ENCODE measurements around the gene TRMT10B. TPM values are rescaled to one million over a fixed set of nuclear protein-coding genes. Genes with fewer than 3 reads are reported as not detected.

The TRMT10B gene
- total and polyA plus RNA-seq, 7 donors: 1.3 to 7.2 (median 2.9) TPM

- H3K27me3 ChIP-seq (ENCODE audit: insufficient read depth in 3 of 3, low read length in 2 of 3): no peaks in the 10 kb centered on the region
- intact Hi-C loops (cut with DNase I): loop anchor here in 1 of 2 donors (5.0 kb wide), 1 partner anchor 158 kb away; no protein-coding TSS in a partner anchor
These were observed 16.4 kb downstream of the TRMT10B start for GRCh38 chr9:37769995-37770394.

GRCh38 chr9:37775216-37775919, 21.8 kb downstream of the TRMT10B start:
- H3K27ac ChIP-seq: no peak overlapping the region
- intact Hi-C loops (cut with DNase I): no loop called here
- WGBS, 3 donors: 95 to 100% (median 100%) methylated on average over 1 of the region's 1 CpG
- no peak for TF ChIP-seq CTCF (IDR thresholded peaks at IDR 0.05)
- DNase-seq (no peak), ATAC-seq (no peak)
- H3K9me3 ChIP-seq: no peaks in the 10 kb centered on the region
- H3K4me3 ChIP-seq: no peak overlapping the region
- no peaks in the 10 kb centered on the region for H3K4me1 ChIP-seq
- peaks cover 3 to 99% of the 10 kb centered on the region in 2 donors for H3K36me3 ChIP-seq (ENCODE audit: insufficient read depth in 1 of 2, low read depth in 1 of 2)
- H3K27me3 ChIP-seq (ENCODE audit: insufficient read depth in 3 of 3, low read length in 2 of 3): no peaks in the 10 kb centered on the region

More at GRCh38 chr9:37769995-37770394, 16.4 kb downstream of the TRMT10B start:
- TF ChIP-seq CTCF (IDR thresholded peaks at IDR 0.05): no peak
- DNase-seq (no peak), ATAC-seq (no peak)
- Histone ChIP-seq H3K36me3 (ENCODE audit: insufficient read depth in 1 of 2, low read depth in 1 of 2) (peaks cover 3 to 69% of the 10 kb centered on the region in 2 donors), H3K4me3 (no peak overlapping the region), H3K9me3 (no peaks in the 10 kb centered on the region), H3K27ac (no peak overlapping the region), H3K4me1 (no peaks in the 10 kb centered on the region)
- WGBS, 3 donors: 91 to 97% (median 95%) methylated on average over 3 of the region's 3 CpGs

GRCh38 chr9:37776328-37776727, 22.7 kb downstream of the TRMT10B start:
- no peak for TF ChIP-seq CTCF (IDR thresholded peaks at IDR 0.05)
- Histone ChIP-seq H3K27me3 (ENCODE audit: insufficient read depth in 3 of 3, low read length in 2 of 3) (no peaks in the 10 kb centered on the region), H3K9me3 (no peaks in the 10 kb centered on the region), H3K4me1 (no peaks in the 10 kb centered on the region), H3K36me3 (ENCODE audit: insufficient read depth in 1 of 2, low read depth in 1 of 2) (peaks cover 4 to 99% of the 10 kb centered on the region in 2 donors), H3K4me3 (no peak overlapping the region), H3K27ac (no peak overlapping the region)
- ATAC-seq (no peak), DNase-seq (no peak)
- WGBS, 3 donors: 83 to 93% (median 88%) methylated on average over 5 of the region's 5 CpGs
- intact Hi-C loops (cut with DNase I): no loop called here

GRCh38 chr9:37778534-37778933, 24.9 kb downstream of the TRMT10B start:
- H3K27ac ChIP-seq: no peak overlapping the region
- no peak for TF ChIP-seq CTCF (IDR thresholded peaks at IDR 0.05)
- H3K36me3 ChIP-seq (ENCODE audit: insufficient read depth in 1 of 2, low read depth in 1 of 2): peaks cover 16 to 100% of the 10 kb centered on the region in 2 donors
- no peaks in the 10 kb centered on the region for H3K9me3 ChIP-seq
- 62 to 84% (median 69%) methylated on average over 2 of the region's 2 CpGs for WGBS, 3 donors
- no peaks in the 10 kb centered on the region for H3K27me3 ChIP-seq (ENCODE audit: insufficient read depth in 3 of 3, low read length in 2 of 3)
- no peaks in the 10 kb centered on the region for H3K4me1 ChIP-seq
- H3K4me3 ChIP-seq: no peak overlapping the region
- intact Hi-C loops (cut with DNase I): no loop called here
- ATAC-seq: no peak
- DNase-seq: no peak

All from psoas muscle (tissue), 8 donors.